GM19455 (cell line): ENCODE data around the gene AMOTL2.

Experiments used
- ATAC-seq: cut with Tn5 transposase; IDR thresholded peaks from one replicate; pipeline ENCODE4 v1.9.1; 2021; ENCODE audit not compliant: unreplicated experiment

The AMOTL2 gene

DNA sequence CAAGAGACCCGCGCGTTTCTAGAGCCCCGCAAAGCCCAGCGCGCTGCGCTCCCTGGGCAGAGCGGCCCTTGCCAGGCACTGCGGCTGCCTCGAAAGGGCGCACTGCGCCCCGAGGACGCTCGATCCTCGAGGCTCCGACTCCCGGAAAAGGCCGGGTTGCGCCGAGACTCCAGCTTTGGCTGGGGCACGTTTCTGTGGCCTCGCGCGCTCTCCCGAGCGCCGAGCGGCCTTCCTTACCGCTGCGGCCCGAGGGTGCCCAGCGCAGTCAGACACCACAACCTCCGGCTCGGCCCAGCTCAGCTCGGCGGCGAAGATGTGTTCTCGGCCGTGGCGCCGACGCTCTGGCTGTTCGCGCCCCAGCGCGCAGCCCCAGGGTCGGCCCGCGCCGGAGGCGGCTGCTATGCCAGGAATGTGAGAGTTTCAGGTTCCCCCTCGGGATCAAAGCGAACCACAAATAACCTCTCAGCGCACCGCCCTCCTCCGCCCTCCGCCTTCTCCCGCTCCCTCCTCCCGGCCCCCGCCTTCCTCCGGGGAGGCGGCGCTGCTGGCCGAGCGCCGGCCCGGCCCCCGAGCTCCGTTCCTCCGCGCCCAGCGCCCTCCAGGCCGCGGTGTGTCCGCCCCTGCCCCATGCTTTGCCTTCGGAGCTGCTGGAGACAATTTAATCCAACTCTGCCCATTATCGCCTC is at the start of gene AMOTL2:
Gene AMOTL2 (minus strand): TSS at position 343 of the 686 bp plus-strand sequence. CDS start 3,014 bp downstream, outside the sequence.
- ATAC-seq = no peak

DNA sequence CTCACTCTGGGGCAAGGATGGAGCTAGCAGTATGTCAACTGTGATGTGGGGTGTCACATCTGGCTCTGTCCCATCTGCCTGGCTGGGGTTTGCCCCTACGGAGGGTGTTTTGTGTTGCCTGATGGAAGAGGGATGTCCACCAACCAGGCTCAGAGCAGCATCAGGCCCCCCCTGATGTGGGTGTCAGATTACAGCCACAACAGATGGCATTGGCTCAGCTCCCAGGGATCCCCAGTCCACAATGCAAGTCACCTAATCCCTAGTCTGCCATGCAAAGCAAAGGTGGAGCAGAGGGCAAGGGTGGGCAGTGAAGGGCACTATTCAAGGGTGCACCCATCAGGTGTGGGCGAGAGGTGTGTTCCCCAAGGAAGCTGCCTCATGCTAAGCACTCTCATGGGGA is 48.9 kb upstream of the AMOTL2 start:
- no peak for ATAC-seq

DNA sequence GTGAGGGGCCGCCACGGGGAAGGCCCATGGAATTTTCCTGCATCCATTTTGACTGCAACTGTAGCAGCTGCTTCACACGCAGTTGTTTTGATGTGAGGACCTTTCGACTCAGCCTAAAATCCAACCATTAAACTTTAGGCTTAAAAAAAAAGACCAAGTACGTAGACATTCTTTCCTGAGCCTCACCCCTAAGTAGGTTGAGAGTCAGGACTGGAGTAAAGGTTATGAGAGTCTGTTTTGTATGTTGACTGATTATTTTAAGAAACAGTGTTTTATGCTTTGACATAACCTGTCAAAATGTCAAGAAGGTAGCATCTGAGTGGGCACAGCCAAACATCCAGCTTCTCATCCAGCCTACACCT is 45.7 kb upstream of the AMOTL2 start:
- ATAC-seq = no peak

DNA sequence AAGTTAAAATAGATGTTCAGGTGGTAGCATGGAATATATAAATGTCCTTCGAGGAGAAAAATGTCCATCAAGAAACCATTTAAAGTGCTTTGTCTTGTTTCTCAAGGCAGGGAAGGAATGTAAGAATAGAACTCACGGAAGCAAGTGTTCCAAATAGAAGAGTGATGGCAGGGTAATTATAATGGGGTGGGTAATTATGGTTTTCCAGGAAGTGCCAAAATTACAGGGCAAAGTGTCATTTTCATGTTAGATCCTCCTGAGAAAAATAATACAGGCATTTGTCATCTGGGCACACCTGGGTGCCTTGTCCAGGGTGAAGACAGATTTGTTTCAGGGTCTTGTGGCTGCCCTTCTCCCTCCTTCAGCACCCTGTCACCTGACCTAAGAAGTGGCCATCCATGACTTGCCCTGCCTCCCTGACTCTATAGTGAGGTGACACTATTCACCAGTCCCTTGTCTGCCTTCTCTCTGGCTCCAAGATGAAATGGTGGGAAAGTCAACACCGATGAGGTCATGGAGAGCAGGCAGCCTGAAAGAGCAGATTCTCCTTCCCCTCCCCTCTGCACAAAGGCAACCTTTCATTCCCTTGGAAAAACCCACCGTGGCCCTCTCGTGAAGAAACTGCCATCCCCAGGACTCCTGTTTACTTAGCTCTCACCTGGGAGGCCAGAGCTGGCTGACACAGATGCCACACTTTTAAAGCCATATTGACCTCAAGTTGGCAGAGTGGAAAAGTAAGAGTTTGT is 45.1 kb upstream of the AMOTL2 start:
- no peak for ATAC-seq

GRCh38 chr3:134409041-134409440 is 34.8 kb upstream of the AMOTL2 start:
- ATAC-seq = no peak

DNA sequence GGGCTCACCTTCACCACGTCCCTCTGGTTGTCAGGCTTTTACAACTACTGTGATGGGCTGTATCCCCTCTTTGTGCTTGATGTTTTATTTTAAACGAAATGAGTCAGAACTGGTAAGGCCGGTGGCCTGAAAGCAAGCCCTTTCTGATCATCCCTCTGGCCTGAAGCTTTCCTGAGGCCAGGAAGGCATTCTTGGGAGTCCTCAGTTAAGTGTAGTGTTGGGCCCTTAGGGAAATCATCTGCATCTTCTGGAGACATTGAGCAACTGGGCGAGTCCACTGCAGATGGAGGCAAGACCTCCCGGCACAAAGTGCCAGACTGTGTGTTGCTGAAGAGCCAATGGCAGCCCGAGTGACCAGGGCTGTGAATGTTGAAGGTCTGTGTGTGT is 33.0 kb upstream of the AMOTL2 start:
- no peak for ATAC-seq

DNA sequence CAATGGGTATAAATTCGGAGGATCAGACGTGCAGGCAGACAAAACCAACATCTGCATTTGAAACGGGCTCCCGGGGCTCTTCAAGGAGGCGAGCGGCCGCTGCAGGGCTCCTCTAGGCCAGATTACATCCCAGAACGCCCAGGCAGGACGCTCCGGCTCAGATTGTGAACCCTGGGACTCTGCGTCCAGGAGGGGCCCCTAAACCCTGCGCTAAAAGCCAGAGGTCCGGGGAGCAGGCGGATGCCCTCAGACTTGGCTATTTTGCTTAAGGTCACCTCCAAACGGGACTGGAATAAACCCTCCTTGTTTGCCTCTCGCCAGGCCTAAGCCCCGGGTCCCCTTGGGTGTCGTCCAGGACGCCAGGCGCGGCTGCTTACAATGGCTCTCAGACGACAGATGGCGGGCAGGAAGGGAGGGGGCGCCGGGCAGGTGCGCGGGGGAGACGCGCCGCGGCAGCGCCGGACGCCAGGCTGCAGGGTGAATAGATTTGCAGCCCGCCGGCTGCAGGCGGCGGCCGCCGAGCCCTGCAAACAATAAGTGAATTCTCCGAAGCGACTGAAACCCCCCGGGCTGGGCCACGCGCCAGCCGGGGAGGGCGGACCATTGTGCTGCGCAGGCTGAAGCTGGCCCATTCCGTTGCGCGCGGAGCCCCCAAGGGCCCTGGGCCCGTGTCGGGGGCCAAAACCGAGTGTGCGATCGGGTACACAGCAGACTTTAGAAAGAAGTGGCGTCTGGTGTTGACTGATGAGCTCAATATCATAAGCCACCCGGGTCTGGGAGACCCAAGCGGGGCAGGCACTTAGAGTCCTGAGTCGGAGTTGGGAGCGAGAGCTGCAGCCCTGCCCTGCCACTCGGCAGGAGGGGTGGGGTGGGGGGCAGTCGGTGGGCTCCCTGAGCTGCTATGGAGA is 32.3 kb upstream of the AMOTL2 start:
- ATAC-seq = no peak

- ATAC-seq = no peak
These were observed 30.2 kb upstream of the AMOTL2 start for GRCh38 chr3:134404366-134404885.

GRCh38 chr3:134397755-134398154 is 23.5 kb upstream of the AMOTL2 start:
- no peak for ATAC-seq

DNA sequence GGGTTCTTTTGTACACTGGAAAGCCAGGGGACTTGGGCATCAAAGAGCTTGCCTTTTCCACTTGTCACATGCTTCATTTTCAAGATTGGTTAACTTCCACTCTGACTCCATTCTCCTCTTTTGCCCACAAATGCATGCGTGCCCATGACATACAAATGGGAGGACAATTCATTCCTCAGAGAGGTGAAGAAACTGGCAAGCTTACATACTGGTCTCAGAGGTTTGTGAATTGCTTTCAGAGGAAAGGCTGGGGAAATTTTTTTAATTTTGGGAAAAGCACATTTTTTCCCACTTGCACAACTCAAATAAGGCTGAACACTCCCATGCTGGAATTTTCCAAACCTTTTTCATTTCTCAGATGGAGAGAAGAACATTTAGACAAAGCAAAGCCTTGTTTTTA is 20.9 kb upstream of the AMOTL2 start:
- no peak for ATAC-seq

DNA sequence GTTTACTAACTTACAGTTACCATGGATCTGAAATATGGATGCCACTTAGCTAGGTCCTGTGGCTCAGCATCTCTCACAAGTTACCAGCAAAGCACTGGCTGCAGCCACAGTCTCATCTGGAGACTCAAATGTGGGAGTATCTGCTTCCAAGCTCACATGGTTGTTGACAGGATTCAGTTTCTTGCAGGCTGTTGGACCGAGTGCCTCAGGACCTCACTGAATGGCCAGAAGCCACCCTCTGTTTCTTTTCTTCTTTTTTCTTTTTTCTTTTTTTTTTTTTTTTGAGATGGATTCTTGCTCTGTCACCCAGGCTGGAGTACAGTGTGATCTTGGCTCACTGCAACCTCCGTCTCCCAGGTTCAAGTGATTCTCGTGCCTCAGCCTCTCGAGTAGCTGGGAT is 20.1 kb upstream of the AMOTL2 start:
- ATAC-seq = no peak

DNA sequence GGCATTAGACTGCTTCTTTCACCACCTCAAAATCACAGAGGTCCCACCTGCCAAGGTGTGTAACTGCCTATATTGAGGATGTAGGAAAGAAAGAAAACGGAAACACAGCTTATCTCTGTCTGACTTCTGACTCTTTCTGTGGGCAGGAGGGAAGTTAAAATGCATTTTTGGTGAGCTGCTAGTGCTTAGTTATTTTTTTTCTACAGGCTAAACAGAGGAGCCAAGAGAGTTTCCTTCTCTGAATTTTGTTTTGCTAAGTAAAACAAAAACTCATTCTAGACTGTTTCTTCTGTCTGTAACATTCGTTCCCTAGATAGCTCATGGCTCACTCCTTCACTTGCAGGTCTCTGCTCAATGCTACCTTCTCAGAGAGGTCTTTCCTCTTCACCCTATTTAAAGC is 18.8 kb upstream of the AMOTL2 start:
- no peak for ATAC-seq

DNA sequence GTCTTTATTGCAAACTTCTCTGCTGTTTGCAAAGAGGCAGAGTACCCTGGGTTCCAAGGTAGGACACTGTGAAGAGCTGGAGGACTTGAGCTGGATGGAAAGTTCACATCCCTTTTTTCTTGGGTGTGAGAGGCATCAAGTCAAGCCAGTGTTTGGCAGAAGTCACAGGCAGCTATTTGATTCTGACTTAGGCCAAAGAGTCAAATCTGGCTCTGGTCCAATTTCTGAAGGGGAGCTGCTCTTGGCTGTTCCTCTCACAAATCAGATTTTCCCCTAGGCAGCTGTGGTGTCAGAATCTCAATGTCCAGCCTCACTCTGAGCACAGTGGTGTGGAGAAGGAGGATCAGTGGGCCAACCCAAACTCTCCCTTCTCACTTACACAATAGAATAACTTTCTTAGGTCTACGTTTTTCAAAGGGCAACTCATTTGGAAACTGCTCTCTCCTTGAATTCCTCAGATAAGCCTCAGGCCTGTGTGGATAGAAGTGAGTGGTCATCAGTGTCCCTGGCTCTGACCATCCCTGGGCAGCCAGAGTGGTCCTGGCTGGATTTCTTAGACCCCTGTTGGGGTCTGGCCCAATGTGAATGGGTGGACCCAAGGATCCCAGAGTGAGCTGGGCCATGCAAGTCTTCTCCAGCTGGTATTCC is 18.2 kb upstream of the AMOTL2 start:
- ATAC-seq = no peak

- ATAC-seq = no peak
These were observed 15.6 kb upstream of the AMOTL2 start for GRCh38 chr3:134389865-134390264.

DNA sequence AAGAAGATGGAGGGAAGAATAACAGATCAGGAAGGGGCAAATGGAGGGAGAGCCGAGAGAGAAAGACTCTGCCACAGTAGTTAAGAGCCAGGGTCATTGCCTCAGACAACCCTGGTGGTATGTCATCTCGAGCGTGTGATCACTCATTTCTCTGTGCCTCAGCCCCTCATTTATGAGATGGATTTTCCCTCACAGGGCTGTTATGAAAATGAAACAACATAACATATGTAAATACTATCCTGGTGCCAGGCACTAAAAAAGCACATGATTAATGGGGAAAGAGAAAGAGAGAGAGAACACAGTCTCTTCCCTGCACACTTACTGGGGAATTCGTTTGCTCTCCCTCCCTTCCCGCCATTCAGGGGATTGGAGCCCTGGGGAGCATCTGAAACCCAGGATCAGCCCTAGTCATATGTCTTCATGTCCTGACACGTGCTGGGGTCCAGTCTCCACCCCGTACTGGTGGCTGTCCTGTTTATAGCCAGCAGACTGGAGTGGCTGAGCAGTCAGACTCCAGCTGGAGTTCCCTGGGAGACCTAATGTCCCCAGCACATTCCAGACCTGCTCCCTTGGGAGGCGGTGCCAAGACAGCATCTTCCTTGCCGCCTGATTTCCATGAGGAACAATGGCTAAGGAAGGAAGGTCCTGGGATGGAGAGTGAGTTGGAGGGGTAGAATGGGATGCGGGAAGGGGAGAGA is 14.7 kb upstream of the AMOTL2 start:
- no peak for ATAC-seq

DNA sequence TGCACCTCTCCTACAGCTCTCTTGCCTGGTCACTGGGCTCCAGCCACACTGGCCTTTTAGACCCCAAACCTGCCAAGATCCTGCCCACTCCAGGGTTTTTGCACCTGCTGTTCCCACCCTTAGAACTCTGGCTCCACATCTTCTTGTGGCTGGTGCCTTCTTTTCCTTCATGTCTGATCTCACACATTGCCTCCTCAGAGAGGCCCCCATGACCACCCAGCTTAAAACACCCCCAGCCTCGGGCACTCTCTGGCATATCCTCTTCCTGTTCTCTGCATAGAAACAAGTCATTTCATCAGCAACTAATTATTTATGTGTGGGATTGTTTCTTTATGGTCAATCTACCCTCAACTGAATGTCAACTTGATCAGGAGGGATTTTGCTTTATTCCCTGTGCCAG is 14.0 kb upstream of the AMOTL2 start:
- ATAC-seq = no peak

GRCh38 chr3:134387293-134387692 is 13.0 kb upstream of the AMOTL2 start:
- no peak for ATAC-seq

DNA sequence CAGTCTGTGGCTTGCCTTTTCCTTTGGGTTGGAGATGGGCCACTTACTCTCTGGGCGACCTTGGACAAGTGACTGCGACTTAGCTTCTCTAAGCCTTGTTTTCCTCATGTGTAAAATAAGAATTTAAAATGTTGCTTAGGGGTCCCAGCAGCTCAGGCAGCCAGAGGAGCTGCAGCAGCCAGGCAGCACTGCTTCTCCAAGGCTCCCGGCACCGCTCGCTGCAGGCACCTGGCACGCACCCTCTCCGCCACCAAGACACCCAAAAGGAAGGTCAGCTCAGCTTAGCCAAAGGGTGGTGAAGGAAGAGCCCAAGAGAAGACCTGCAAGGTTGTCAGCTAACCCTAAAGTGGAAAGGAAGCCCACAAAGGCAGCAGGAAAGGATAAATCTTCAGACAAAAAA is 10.7 kb upstream of the AMOTL2 start:
- no peak for ATAC-seq

GRCh38 chr3:134381831-134382442 is 7.7 kb upstream of the AMOTL2 start:
- ATAC-seq = no peak

DNA sequence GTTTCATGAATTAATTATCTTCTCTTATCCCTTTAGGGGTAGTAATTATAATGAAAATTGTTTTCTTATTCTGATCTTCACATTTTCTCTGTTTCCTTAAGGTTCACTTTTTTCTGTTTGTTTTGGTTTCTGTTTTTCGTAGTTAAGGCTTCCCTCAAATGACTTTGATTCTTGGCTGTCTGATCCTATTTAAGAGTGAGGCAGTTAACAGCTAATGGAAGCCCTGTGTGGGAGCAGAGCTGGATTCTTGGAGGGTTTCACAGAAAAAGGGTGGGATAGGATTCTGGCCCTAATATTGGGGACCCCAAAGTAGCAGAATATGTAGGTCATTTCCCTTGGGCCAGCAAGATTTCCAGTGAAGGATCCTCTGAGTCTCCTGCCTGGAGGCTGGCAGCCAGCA is 6.8 kb upstream of the AMOTL2 start:
- no peak for ATAC-seq
